Activated B cell treated with CpG ODN at 0.5 μM for 24 hours (primary cell): Measurements from ENCODE around the gene FAR1. TPM values are rescaled to one million over a fixed set of nuclear protein-coding genes. Genes with fewer than 3 reads are reported as not detected.

ENCODE experiments used
- ATAC-seq: fragments of 200-7000 bp; cut with Tn5 transposase; one replicate; pipeline ENCODE4 v1.10.0; 2021; ENCODE audit warnings: low read depth, mild to moderate bottlenecking, moderate library complexity
- CTCF ChIA-PET: fragments of 350-600 bp; sonication (Branson Sonifier 250); formaldehyde crosslinking; loops from one replicate; lab custom pipeline; 2021; ENCODE audit warnings: antibody characterized with exemption; lab: Charles Lee
- POLR2A ChIA-PET: fragments of 350-600 bp; sonication (Branson Sonifier 250); formaldehyde crosslinking; loops from one replicate; lab custom pipeline; 2021; ENCODE audit warnings: antibody characterized with exemption; lab: Charles Lee
- DNase-seq: peaks from one replicate; pipeline ENCODE4 v3.0.0; 2022
- H3K27ac Mint-ChIP-seq: one replicate; pipeline ENCODE4 v1.8.0; 2020; ENCODE audit warnings: mixed read lengths
- H3K27me3 Mint-ChIP-seq: one replicate; pipeline ENCODE4 v1.8.0; 2021; ENCODE audit warnings: mixed read lengths
- H3K36me3 Mint-ChIP-seq: one replicate; pipeline ENCODE4 v1.8.0; 2021; ENCODE audit warnings: low read depth, mixed read lengths
- H3K4me1 Mint-ChIP-seq: one replicate; pipeline ENCODE4 v1.8.0; 2021; ENCODE audit warnings: mixed read lengths
- H3K4me3 Mint-ChIP-seq: one replicate; pipeline ENCODE4 v1.8.0; 2020; ENCODE audit warnings: mild to moderate bottlenecking, mixed read lengths
- H3K9me3 Mint-ChIP-seq: one replicate; pipeline ENCODE4 v1.8.0; 2020; ENCODE audit warnings: mixed read lengths
- intact Hi-C: fragments of 100-400 bp; cut with micrococcal nuclease; formaldehyde crosslinking; loops from one replicate; pipeline ENCODE4 v1.15.1; 2024
- total RNA-seq: library from RNA; stranded (reverse); gene quantifications from 2 replicates; pipeline ENCODE4 v1.2.3, GENCODE V29; 2022
- TF ChIP-seq, protein P1 (sequence below): fragments of 200-600 bp; IDR thresholded peaks from one replicate; pipeline ENCODE4 v1.8.0; 2022; ENCODE audit warnings: antibody characterized with exemption, mild to moderate bottlenecking

Gene FAR1
- total RNA-seq, 1 donor from 2014 or later, result 48.4 TPM

DNA sequence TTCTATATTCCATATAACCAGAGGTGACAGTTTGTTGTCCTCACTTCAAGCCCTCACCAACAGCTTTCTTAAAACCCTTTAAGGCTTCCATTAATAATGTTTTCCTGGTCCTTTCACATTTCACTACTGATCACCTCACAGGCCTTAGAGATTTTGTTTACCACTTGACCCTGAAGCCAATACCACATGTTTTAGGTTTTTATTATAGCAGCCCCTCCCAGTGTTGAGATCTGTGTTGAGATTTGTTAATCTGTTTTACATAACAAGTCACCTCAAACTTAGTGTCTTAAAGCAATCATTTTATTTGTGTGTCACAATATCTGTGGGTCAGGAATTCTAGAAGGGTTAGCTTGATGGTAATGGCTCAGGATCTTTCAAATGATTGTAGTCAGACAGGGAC, 49.9 kb downstream of the FAR1 start:
- intact Hi-C loops, result no loop called here
- H3K27me3 Mint-ChIP-seq, result no peaks in the 10 kb centered on the region
- no peaks in the 10 kb centered on the region for H3K4me1 Mint-ChIP-seq
- no peak overlapping the region for H3K4me3 Mint-ChIP-seq
- H3K36me3 Mint-ChIP-seq, result peaks cover 72% of the 10 kb centered on the region
- CTCF ChIA-PET, result no interaction called here
- DNase-seq (no peak), ATAC-seq (no peak)
- no peaks in the 10 kb centered on the region for H3K9me3 Mint-ChIP-seq
- H3K27ac Mint-ChIP-seq, result no peak overlapping the region
- TF ChIP-seq, protein P1, sequence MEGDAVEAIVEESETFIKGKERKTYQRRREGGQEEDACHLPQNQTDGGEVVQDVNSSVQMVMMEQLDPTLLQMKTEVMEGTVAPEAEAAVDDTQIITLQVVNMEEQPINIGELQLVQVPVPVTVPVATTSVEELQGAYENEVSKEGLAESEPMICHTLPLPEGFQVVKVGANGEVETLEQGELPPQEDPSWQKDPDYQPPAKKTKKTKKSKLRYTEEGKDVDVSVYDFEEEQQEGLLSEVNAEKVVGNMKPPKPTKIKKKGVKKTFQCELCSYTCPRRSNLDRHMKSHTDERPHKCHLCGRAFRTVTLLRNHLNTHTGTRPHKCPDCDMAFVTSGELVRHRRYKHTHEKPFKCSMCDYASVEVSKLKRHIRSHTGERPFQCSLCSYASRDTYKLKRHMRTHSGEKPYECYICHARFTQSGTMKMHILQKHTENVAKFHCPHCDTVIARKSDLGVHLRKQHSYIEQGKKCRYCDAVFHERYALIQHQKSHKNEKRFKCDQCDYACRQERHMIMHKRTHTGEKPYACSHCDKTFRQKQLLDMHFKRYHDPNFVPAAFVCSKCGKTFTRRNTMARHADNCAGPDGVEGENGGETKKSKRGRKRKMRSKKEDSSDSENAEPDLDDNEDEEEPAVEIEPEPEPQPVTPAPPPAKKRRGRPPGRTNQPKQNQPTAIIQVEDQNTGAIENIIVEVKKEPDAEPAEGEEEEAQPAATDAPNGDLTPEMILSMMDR, result no peak
- POLR2A ChIA-PET, result no interaction called here

- no peaks in the 10 kb centered on the region for H3K9me3 Mint-ChIP-seq
- ChIA-PET CTCF (no interaction called here), POLR2A (no interaction called here)
- intact Hi-C loops, result no loop called here
- no peak overlapping the region for H3K4me3 Mint-ChIP-seq
- H3K27ac Mint-ChIP-seq, result no peak overlapping the region
- TF ChIP-seq, protein P1, result no peak
- H3K36me3 Mint-ChIP-seq, result peaks cover 66% of the 10 kb centered on the region
- ATAC-seq, result no peak
- no peaks in the 10 kb centered on the region for H3K4me1 Mint-ChIP-seq
- no peak for DNase-seq
- H3K27me3 Mint-ChIP-seq, result no peaks in the 10 kb centered on the region
These were observed 52.5 kb downstream of the FAR1 start for GRCh38 chr11:13720940-13721339.

DNA sequence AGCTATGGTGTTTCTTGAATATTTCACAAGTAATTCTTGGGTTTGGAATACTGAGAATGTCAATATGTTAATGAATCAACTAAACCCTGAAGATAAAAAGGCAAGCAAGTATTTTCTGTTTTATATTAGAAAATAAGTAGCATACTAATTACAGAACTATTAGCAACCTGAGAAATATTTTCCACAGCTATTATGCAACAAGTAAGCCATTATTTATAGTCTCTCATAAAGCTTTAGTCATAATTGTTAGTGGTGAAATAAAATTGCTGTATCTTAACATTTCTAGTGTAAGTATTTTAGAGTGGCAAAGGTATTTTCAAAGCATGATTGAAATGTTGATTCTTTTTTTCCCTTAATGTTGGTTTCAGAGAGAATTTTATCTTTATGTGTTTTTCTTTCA, 53.3 kb downstream of the FAR1 start:
- Mint-ChIP-seq H3K9me3 (no peaks in the 10 kb centered on the region), H3K4me3 (no peak overlapping the region)

GRCh38 chr11:13726456-13726855, 58.0 kb downstream of the FAR1 start:
- DNase-seq, result no peak
- Mint-ChIP-seq H3K36me3 (peaks cover 65% of the 10 kb centered on the region), H3K9me3 (no peaks in the 10 kb centered on the region), H3K27ac (no peak overlapping the region), H3K4me3 (no peak overlapping the region), H3K4me1 (no peaks in the 10 kb centered on the region), H3K27me3 (no peaks in the 10 kb centered on the region)
- CTCF ChIA-PET, result no interaction called here
- POLR2A ChIA-PET, result no interaction called here
- TF ChIP-seq, protein P1, result no peak
- no peak for ATAC-seq
- intact Hi-C loops, result no loop called here

More for the DNA sequence above, 53.3 kb downstream of the FAR1 start:
- TF ChIP-seq, protein P1, result no peak
- ATAC-seq (no peak), DNase-seq (no peak)
- Mint-ChIP-seq H3K27ac (no peak overlapping the region), H3K36me3 (peaks cover 68% of the 10 kb centered on the region), H3K27me3 (no peaks in the 10 kb centered on the region), H3K4me1 (no peaks in the 10 kb centered on the region)
- POLR2A ChIA-PET, result no interaction called here
- intact Hi-C loops, result no loop called here
- CTCF ChIA-PET, result no interaction called here

DNA sequence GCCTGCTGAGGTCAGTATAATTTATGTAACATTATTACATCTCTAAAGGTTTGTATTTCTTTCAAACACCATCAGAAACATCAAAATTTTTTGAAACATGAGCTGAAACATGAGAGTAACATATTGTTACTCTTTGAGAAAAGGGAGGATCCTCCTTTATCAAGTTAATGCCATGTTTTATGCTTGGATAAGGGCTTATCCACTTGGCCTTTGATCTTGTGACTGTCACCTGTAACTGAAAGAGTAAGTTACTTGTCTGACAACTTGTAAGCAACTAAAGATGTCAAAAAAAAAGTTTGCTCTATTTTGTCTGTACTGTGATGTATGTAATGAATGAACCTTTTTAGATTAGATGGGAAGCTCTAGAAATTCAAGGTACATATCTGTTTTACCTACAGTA, 59.6 kb downstream of the FAR1 start:
- intact Hi-C loops, result no loop called here

More for the DNA sequence above, 59.6 kb downstream of the FAR1 start:
- POLR2A ChIA-PET, result interaction anchor here (0.5 kb wide), 1 partner anchor 10 kb away, joined by 3 read pairs; no protein-coding TSS in a partner anchor
- Mint-ChIP-seq H3K36me3 (peaks cover 59% of the 10 kb centered on the region), H3K9me3 (no peaks in the 10 kb centered on the region), H3K4me3 (no peak overlapping the region), H3K4me1 (no peaks in the 10 kb centered on the region), H3K27me3 (no peaks in the 10 kb centered on the region), H3K27ac (no peak overlapping the region)
- CTCF ChIA-PET, result no interaction called here
- no peak for DNase-seq
- TF ChIP-seq, protein P1, result no peak
- ATAC-seq, result no peak
